A673 (cell line): ENCODE measurements around the gene GRIFIN.

ENCODE experiments used
- CTCF ChIP-seq: fragments of 300-800, 200-600 bp; sonication (generic); conservative IDR thresholded peaks from 2 replicates; pipeline ENCODE4 v1.5.1; 2017; ENCODE audit warnings: low read depth, mild to moderate bottlenecking, antibody characterized with exemption, low read length, moderate library complexity, mixed read lengths
- EZH2 ChIP-seq: fragments of 200-600 bp; sonication (generic); IDR thresholded peaks from 2 replicates; pipeline ENCODE4 v1.6.1; 2017; ENCODE audit warnings: borderline replicate concordance, low read depth, mild to moderate bottlenecking, mixed read lengths, antibody characterized with exemption, low read length; ENCODE audit not compliant: poor library complexity, severe bottlenecking

GRCh38 chr7:2476298-2476697 lies at the start of gene GRIFIN:
- no peak for TF ChIP-seq CTCF
- no peak for TF ChIP-seq EZH2
